Measurements from ENCODE around the gene PDE8B.

GRCh38 chr5:77427998-77428397 is 217.5 kb downstream of the PDE8B start:
- no peak for TF ChIP-seq ZNF274 (IDR thresholded peaks at IDR 0.05; ENCODE audit: low read depth, low read length)
- TF ChIP-seq YY1 (IDR thresholded peaks at IDR 0.05; ENCODE audit: insufficient read depth, insufficient read length), result no peak

Measured in NT2/D1 (cell line).